ENCODE data around the gene ATRN.
A peak's percentile ranks its signal among the peaks of the same experiment; 100 is the strongest.

Gene ATRN

DNA sequence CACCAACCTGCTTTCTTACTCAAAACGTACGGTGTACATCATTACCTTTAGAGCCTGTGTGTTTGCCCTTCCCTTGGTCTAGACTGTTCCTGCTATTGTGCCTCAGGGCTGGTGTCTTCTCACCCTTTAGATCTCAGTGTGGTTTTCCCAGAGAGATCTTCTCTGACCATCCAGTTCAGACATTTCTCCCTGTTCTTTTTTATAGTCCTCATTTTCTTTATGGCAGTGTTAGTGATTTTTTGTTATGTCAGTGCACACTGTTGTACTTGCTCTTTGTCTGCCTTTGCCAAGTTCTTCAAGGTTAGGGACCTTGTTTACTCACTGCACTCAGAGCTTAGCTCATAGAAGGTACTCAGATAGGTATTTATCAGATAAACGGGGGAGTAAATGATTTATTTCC, 82.8 kb downstream of the ATRN start:
- DNase-seq = no peak
- TF ChIP-seq GATA1 (IDR thresholded peaks at IDR 0.05; ENCODE audit: low read depth, low read length) (no peak), POLR2A (IDR thresholded peaks at IDR 0.05; ENCODE audit: low read length) (no peak)

GRCh38 chr20:3557237-3557785, 86.5 kb downstream of the ATRN start:
- TF ChIP-seq POLR2A (IDR thresholded peaks at IDR 0.05; ENCODE audit: low read length) = no peak
- TF ChIP-seq GATA1 (IDR thresholded peaks at IDR 0.05; ENCODE audit: low read depth, low read length) = no peak
- no peak for DNase-seq

- TF ChIP-seq GATA1 (IDR thresholded peaks at IDR 0.05; ENCODE audit: low read depth, low read length) = no peak
- no peak for DNase-seq
These were observed 88.4 kb downstream of the ATRN start for GRCh38 chr20:3559231-3559630.

- no peak for TF ChIP-seq GATA1 (IDR thresholded peaks at IDR 0.05; ENCODE audit: low read depth, low read length)
- TF ChIP-seq POLR2A (IDR thresholded peaks at IDR 0.05; ENCODE audit: low read length) = no peak
- no peak for DNase-seq
These were observed 88.8 kb downstream of the ATRN start for GRCh38 chr20:3559637-3560036.

DNA sequence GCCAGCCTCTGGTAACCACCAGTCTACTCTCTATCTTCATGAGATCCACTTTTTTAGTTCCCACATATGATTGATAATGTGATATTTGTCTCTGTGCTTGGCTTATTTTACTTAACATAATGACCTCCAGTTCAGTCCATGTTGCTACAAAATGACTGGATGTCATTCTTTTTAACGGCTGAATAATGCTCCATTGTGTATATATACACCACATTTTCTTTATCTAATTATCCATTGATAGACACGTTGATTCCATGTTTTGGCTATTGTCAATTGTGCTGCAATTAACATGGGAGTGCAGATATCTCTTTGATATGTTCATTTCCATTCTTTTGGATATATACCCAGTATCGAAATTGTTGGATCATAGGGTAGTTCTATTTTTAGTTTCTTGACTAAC, 89.3 kb downstream of the ATRN start:
- no peak for DNase-seq
- TF ChIP-seq GATA1 (IDR thresholded peaks at IDR 0.05; ENCODE audit: low read depth, low read length) (no peak), POLR2A (IDR thresholded peaks at IDR 0.05; ENCODE audit: low read length) (no peak)

GRCh38 chr20:3560578-3560977, 89.8 kb downstream of the ATRN start:
- TF ChIP-seq GATA1 (IDR thresholded peaks at IDR 0.05; ENCODE audit: low read depth, low read length) (no peak), POLR2A (IDR thresholded peaks at IDR 0.05; ENCODE audit: low read length) (no peak)
- DNase-seq = no peak

DNA sequence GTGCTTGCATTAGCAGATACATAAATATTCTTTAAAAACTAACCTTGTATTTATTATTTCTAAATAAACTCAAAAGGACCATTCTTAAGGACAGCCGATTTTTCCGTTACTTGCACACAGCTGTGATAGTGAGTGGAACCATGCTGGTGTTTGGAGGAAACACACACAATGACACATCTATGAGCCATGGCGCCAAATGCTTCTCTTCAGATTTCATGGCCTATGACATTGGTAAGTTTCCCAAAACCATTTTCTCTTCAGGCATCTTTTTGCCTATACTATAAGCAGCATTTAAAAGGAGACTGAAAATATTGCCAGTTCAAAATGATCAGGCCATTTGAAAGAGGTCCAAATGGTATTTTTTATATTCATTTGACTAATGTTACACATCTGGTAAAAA, 92.3 kb downstream of the ATRN start:
- no peak for DNase-seq
- TF ChIP-seq POLR2A (IDR thresholded peaks at IDR 0.05; ENCODE audit: low read length) = no peak
- TF ChIP-seq GATA1 (IDR thresholded peaks at IDR 0.05; ENCODE audit: low read depth, low read length) = no peak

DNA sequence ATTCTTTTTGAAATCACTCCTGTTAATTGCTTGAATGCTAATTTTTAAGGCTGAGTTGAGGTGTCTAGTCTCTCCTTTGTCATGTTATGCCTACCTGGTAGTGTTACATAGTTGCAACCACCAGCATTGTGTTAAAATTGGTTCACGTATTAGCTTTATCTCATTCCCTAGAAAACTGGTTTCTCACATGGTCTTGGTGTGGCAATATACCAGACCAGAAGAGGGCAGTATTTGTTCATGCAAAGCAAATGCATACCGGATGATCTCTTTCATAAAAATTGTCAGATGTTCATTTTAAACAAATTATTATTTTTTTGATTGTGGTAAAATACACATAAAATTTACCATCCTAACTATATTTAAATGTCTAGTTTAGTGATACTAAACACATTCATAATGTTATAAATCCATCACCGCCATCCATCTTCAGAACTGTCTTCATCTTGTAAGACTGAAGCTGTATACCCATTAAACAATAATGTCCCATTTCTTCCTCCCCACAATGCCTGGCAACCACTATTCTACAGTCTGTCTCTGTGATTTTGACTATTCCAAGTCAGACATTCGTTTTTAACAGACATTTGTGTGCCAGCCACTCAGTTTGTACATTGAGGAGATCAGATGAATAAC, 92.8 kb downstream of the ATRN start:
- peak; percentile 56 to 73 for DNase-seq
- TF ChIP-seq POLR2A (IDR thresholded peaks at IDR 0.05; ENCODE audit: low read length) (no peak), GATA1 (IDR thresholded peaks at IDR 0.05; ENCODE audit: low read depth, low read length) (no peak)

GRCh38 chr20:3565851-3566250, 95.0 kb downstream of the ATRN start:
- DNase-seq = no peak
- TF ChIP-seq GATA1 (IDR thresholded peaks at IDR 0.05; ENCODE audit: low read depth, low read length) = no peak

DNA sequence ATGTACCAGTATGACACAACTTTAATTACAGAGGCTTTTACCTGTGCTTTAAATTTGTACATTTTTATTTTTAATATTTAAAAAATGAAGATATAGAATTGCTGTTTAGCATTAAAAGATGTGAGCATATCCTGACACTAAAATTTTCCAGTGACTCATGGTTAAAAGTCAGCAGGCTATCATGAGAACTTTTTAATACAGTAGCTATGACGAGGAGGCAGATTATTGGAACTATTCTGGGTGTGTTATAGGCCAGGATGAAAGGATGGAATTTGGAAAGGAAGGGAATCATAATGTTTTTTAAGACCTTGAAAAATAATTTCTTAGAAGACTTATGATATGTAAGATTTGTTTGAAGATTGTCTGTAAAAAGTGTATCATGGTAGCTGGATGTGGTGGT, 101.3 kb downstream of the ATRN start:
- no peak for DNase-seq
- TF ChIP-seq POLR2A (IDR thresholded peaks at IDR 0.05; ENCODE audit: low read length) (no peak), GATA1 (IDR thresholded peaks at IDR 0.05; ENCODE audit: low read depth, low read length) (no peak)

GRCh38 chr20:3576363-3576762, 105.5 kb downstream of the ATRN start:
- DNase-seq = no peak
- TF ChIP-seq POLR2A (IDR thresholded peaks at IDR 0.05; ENCODE audit: low read length) = no peak
- no peak for TF ChIP-seq GATA1 (IDR thresholded peaks at IDR 0.05; ENCODE audit: low read depth, low read length)

GRCh38 chr20:3577366-3577765, 106.5 kb downstream of the ATRN start:
- TF ChIP-seq GATA1 (IDR thresholded peaks at IDR 0.05; ENCODE audit: low read depth, low read length) (no peak), POLR2A (IDR thresholded peaks at IDR 0.05; ENCODE audit: low read length) (no peak)
- DNase-seq = no peak

DNA sequence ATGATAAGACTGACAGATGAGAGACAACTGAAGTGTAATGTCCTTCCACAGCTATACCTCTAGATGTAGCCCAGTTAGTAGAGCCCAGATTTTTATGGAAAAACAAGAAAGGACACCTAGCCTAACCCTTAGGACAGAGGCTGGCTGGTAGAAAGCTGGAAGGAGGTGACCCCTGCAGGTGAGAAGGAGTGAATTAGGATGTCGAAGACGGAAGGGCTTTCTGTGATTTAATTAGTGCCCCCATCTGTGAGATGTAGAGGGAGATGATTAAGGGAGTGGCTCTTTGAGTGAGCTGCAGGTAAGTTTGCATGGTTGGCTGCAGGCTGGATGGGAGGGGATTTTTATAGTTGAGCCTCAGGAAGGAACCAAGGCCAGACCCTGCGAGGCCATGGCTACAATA, 109.6 kb downstream of the ATRN start:
- no peak for DNase-seq
- TF ChIP-seq POLR2A (IDR thresholded peaks at IDR 0.05; ENCODE audit: low read length) (no peak), GATA1 (IDR thresholded peaks at IDR 0.05; ENCODE audit: low read depth, low read length) (no peak)

DNA sequence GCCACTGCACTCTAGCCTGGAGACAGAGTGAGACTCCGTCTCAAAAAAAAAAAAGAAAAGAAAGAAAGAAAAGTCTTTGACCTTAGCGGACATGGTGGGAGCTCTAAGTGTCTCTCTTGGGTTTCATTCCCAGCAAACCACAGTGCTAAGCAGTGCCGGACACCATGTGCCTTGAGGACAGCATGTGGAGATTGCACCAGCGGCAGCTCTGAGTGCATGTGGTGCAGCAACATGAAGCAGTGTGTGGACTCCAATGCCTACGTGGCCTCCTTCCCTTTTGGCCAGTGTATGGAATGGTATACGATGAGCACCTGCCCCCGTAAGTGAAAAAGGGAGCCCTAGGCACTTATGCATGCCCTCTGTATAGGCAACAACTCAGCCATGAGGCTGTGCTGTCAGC, 112.9 kb downstream of the ATRN start:
- DNase-seq = no peak
- TF ChIP-seq POLR2A (IDR thresholded peaks at IDR 0.05; ENCODE audit: low read length) (no peak), GATA1 (IDR thresholded peaks at IDR 0.05; ENCODE audit: low read depth, low read length) (no peak)

- no peak for DNase-seq
- TF ChIP-seq POLR2A (IDR thresholded peaks at IDR 0.05; ENCODE audit: low read length) (no peak), GATA1 (IDR thresholded peaks at IDR 0.05; ENCODE audit: low read depth, low read length) (no peak)
These were observed 115.3 kb downstream of the ATRN start for GRCh38 chr20:3586093-3586492.

DNA sequence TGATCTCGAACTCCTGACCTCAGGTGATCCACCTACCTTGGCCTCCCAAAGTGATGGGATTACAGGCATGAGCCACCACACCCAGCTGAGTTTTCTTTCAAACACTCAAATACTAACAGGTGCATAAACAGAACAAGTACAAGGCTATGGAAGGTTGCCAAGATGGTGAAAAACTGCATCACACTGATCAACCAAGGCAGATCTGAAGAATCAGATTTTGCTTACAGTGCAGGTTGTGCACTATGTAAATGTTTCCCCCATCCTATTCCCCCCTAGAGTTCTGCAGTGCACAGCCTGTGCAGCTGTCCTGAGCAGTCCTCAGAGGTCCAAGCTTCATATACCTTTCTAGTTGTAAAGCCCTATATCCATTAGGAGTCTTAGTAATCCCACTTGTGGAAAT, 119.3 kb downstream of the ATRN start:
- TF ChIP-seq GATA1 (IDR thresholded peaks at IDR 0.05; ENCODE audit: low read depth, low read length) (no peak), POLR2A (IDR thresholded peaks at IDR 0.05; ENCODE audit: low read length) (no peak)
- DNase-seq = no peak
